Erythroblast (primary cell): Measurements from ENCODE around the gene HSD3B7.

Source experiments
- GATA1 ChIP-seq: IDR thresholded peaks from 2 replicates; pipeline ENCODE4 v1.6.1; 2011; ENCODE audit warnings: low read depth, mild to moderate bottlenecking, control low read depth, low read length, moderate library complexity
- POLR2A ChIP-seq: IDR thresholded peaks from 2 replicates; pipeline ENCODE4 v1.6.1; 2011; ENCODE audit warnings: mild to moderate bottlenecking, low read length

GRCh38 chr16:30950516-30951065, 34.4 kb upstream of the HSD3B7 start:
- TF ChIP-seq POLR2A (no peak), GATA1 (no peak)
